Lower lobe of right lung (tissue), 2 donors: ENCODE data around the gene YIPF2. TPM values are rescaled to one million over a fixed set of nuclear protein-coding genes. Genes with fewer than 3 reads are reported as not detected.

Source experiments
- ATAC-seq, 2 donors: fragments of 200-7000 bp; cut with Tn5 transposase; one replicate each; pipeline ENCODE4 v1.9.1; 2020 to 2022; ENCODE audit warnings: mild to moderate bottlenecking in 2 of 2, moderate library complexity in 2 of 2
- DNase-seq: peaks from one replicate; pipeline ENCODE4 v3.0.0-alpha.2; 2020
- H3K27ac ChIP-seq: fragments of 200-600 bp; one replicate; pipeline ENCODE4 v1.8.0; 2022
- H3K27me3 ChIP-seq: fragments of 200-600 bp; one replicate; pipeline ENCODE4 v1.8.0; 2022; ENCODE audit warnings: low read depth
- H3K36me3 ChIP-seq: fragments of 200-600 bp; one replicate; pipeline ENCODE4 v1.8.0; 2022; ENCODE audit warnings: mild to moderate bottlenecking
- H3K4me1 ChIP-seq: fragments of 200-600 bp; one replicate; pipeline ENCODE4 v1.8.0; 2022
- H3K4me3 ChIP-seq: fragments of 200-600 bp; one replicate; pipeline ENCODE4 v1.8.0; 2022; ENCODE audit warnings: mild to moderate bottlenecking
- H3K9me3 ChIP-seq: fragments of 200-600 bp; one replicate; pipeline ENCODE4 v1.8.0; 2022
- intact Hi-C: fragments of 100-400 bp; cut with DNase I; formaldehyde crosslinking; loops from one replicate; pipeline ENCODE4 v1.11.0; 2022
- total RNA-seq: library from RNA; stranded (reverse); fragmentation: NEBNext Ultra II Directional; extraction: Animal tissue kit (Norgen Biotek cat#: 25700); gene quantifications from one replicate; pipeline ENCODE4 v1.2.1, GENCODE V29; 2021
- TF ChIP-seq, protein P1 (sequence below): fragments of 200-600 bp; IDR thresholded peaks from one replicate; pipeline ENCODE4 v1.8.0; 2022; ENCODE audit warnings: antibody characterized with exemption, mild to moderate bottlenecking
- donor health status: DM: no; HTN: yes; CAD: no; lungs with severe emphysema.

YIPF2 gene
- total RNA-seq, 1 donor from 2014 or later, result 42.2 TPM

- H3K36me3 ChIP-seq, result no peaks in the 10 kb centered on the region
- no peaks in the 10 kb centered on the region for H3K9me3 ChIP-seq
- DNase-seq (no peak), ATAC-seq (no peak)
- no peaks in the 10 kb centered on the region for H3K27me3 ChIP-seq
- intact Hi-C loops, result no loop called here
- no peak overlapping the region for H3K4me3 ChIP-seq
- TF ChIP-seq, protein P1, sequence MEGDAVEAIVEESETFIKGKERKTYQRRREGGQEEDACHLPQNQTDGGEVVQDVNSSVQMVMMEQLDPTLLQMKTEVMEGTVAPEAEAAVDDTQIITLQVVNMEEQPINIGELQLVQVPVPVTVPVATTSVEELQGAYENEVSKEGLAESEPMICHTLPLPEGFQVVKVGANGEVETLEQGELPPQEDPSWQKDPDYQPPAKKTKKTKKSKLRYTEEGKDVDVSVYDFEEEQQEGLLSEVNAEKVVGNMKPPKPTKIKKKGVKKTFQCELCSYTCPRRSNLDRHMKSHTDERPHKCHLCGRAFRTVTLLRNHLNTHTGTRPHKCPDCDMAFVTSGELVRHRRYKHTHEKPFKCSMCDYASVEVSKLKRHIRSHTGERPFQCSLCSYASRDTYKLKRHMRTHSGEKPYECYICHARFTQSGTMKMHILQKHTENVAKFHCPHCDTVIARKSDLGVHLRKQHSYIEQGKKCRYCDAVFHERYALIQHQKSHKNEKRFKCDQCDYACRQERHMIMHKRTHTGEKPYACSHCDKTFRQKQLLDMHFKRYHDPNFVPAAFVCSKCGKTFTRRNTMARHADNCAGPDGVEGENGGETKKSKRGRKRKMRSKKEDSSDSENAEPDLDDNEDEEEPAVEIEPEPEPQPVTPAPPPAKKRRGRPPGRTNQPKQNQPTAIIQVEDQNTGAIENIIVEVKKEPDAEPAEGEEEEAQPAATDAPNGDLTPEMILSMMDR, result no peak
- peaks cover 15% of the 10 kb centered on the region for H3K4me1 ChIP-seq
- no peak overlapping the region for H3K27ac ChIP-seq
These were observed 36.2 kb downstream of the YIPF2 start for GRCh38 chr19:10892256-10892655.

GRCh38 chr19:10891405-10892086, 36.9 kb downstream of the YIPF2 start:
- Histone ChIP-seq H3K36me3 (no peaks in the 10 kb centered on the region), H3K9me3 (no peaks in the 10 kb centered on the region), H3K27ac (no peak overlapping the region), H3K4me1 (peaks cover 7% of the 10 kb centered on the region), H3K27me3 (no peaks in the 10 kb centered on the region), H3K4me3 (no peak overlapping the region)
- ATAC-seq, result peak in 1 of 2 donors; percentile 11
- TF ChIP-seq, protein P1, result no peak
- no peak for DNase-seq
- intact Hi-C loops, result no loop called here

GRCh38 chr19:10889880-10890279, 38.6 kb downstream of the YIPF2 start:
- Histone ChIP-seq H3K27ac (no peak overlapping the region), H3K4me1 (peaks cover 4% of the 10 kb centered on the region), H3K4me3 (no peak overlapping the region), H3K36me3 (no peaks in the 10 kb centered on the region), H3K27me3 (no peaks in the 10 kb centered on the region), H3K9me3 (no peaks in the 10 kb centered on the region)
- intact Hi-C loops, result no loop called here
- ATAC-seq, result no peak
- TF ChIP-seq, protein P1, result no peak
- DNase-seq, result no peak

DNA sequence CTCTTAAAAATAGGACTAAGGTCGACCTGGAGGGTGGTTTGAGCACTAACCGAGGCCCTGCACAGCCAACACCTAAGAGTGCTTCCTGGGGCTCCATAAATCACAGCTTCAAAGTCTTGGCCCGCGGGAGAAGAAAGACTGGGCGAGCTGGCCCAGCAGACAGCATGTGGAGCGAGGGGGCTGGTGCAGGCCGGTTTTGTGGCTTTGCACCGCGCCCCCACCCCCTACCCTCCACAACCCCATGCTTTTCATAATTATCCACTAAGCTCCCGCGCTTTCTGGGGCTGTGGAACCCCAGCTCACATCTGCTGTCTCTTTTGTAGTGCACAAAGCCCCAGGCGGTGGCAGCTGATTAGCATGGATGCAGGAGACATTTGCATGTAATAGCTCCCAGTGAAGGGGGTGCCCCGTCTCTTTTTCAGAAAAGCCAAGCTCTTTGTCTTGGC, 40.0 kb downstream of the YIPF2 start:
- DNase-seq (no peak), ATAC-seq (no peak)
- H3K27me3 ChIP-seq, result no peaks in the 10 kb centered on the region
- intact Hi-C loops, result no loop called here
- no peaks in the 10 kb centered on the region for H3K36me3 ChIP-seq
- TF ChIP-seq, protein P1, result no peak
- no peak overlapping the region for H3K27ac ChIP-seq
- H3K4me3 ChIP-seq, result no peak overlapping the region
- no peaks in the 10 kb centered on the region for H3K9me3 ChIP-seq
- H3K4me1 ChIP-seq, result peaks cover 4% of the 10 kb centered on the region

DNA sequence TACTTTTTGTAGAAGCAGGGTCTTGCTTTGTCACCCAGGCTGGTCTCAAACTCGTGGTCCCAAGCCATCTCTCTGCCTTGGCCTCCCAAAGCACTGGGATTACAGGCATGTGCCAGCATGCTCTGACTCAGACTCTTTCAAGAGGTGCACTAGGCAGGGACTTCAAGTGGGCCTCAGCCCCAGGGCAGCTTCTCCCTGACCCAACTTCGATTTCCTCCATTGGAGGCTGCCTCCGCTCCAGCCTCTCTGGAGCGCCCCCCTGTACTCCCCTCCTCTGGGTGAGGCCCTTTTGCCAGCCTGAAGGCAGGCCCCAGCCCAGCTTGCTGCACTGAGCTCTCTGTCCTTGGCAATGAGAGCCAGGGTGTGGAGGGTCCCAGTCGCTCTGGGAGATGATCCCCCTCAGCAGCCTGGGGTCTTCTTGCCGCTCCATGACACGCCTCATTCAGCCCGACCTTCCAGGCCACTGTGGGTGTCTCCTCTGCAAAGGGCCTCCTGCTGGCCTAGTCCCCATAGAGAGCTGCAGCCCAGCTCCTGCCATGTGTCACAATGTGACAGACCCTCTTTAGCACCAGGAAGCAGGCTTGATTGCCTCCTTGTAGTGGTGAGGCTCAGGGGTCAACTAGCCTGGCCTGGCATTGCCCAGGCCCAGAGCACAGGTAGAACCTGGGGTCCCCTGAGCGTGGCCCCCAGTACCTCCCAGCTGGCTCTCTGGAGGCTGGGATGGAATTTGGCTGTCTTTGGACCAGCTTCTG, 40.6 kb downstream of the YIPF2 start:
- peak; percentile 24 to 44 for ATAC-seq
- no peaks in the 10 kb centered on the region for H3K27me3 ChIP-seq
- no peak overlapping the region for H3K4me3 ChIP-seq
- DNase-seq, result no peak
- no peaks in the 10 kb centered on the region for H3K9me3 ChIP-seq
- no peaks in the 10 kb centered on the region for H3K36me3 ChIP-seq
- intact Hi-C loops, result no loop called here
- TF ChIP-seq, protein P1, result no peak
- no peak overlapping the region for H3K27ac ChIP-seq
- peaks cover 4% of the 10 kb centered on the region for H3K4me1 ChIP-seq
